Erythroblast (primary cell): Measurements from ENCODE around the gene PUS7L.

ENCODE experiments used
- GATA1 ChIP-seq: IDR thresholded peaks from 2 replicates; pipeline ENCODE4 v1.6.1; 2011; ENCODE audit warnings: low read depth, mild to moderate bottlenecking, control low read depth, low read length, moderate library complexity
- POLR2A ChIP-seq: IDR thresholded peaks from 2 replicates; pipeline ENCODE4 v1.6.1; 2011; ENCODE audit warnings: mild to moderate bottlenecking, low read length

DNA sequence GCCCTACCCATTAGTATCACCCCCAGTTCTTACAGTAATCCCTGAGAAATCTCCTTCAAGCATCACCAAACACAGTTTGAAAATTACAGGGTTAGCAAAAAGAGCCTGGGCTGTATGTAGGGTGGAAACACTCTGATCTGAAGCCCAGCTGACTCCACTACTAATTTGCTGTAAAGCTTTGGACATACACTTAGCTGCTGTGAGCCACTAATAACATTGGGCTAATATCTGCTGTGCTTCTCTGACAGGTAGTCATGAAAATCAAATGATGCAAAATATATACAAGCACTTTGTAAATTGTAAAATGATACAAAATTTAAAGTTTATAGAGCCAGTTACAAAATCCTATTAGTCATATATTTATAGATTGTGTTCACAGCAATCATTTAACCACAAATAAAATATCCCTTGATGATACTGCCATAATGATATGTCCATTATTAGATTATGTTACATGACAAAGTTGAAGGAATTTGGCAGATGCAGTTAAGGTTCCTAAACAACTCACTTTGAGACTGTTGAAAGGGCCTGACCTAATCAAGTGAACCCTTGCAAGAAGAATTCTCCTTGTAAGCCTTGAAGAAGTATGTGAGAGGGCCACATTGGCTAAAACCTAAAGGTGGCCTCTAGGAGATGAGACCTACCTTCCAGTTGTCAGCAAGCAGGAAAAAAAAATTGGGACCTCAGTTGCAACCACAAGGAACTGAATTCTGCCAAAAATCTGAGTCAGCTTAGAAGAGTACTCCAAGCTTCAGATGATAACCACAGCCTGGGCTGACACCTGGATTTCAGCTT is 28.5 kb upstream of the PUS7L start:
- TF ChIP-seq POLR2A (no peak), GATA1 (no peak)
